T-helper 2 cell treated with Interferon-gamma antibody and Interleukin-4, amounts not matched to agents 100 ng/mL and 5 ng/mL, for 36 hours (primary cell): ENCODE measurements around the gene LCMT1. TPM values are rescaled to one million over a fixed set of nuclear protein-coding genes. Genes with fewer than 3 reads are reported as not detected.

Experiments
- intact Hi-C: fragments of 100-400 bp; cut with micrococcal nuclease; formaldehyde crosslinking; loops from one replicate; pipeline ENCODE4 v1.15.1; 2023
- total RNA-seq: library from RNA; stranded (reverse); gene quantifications from 2 replicates; pipeline ENCODE4 v1.2.3, GENCODE V29; 2022

The LCMT1 gene
- total RNA-seq = 36.8 and 37.5 TPM in 2 replicates

GRCh38 chr16:25111403-25112166 is at the start of gene LCMT1:
Gene LCMT1 (plus strand): TSS chr16:25111742. CDS start chr16:25111884, 142 bp downstream.
- intact Hi-C loops = loop anchor here (1.0 to 2.0 kb wide), 7 partner anchors 45 to 573 kb away; partner anchors contain the start of genes ARHGAP17, RBBP6 and ZKSCAN2

GRCh38 chr16:25063102-25063501 is 48.4 kb upstream of the LCMT1 start:
- intact Hi-C loops = loop anchor here (10.0 kb wide), 1 partner anchor 192 kb away; the partner anchor contains the start of gene ZKSCAN2

- intact Hi-C loops = loop anchor here (10.0 kb wide), 1 partner anchor 191 kb away; the partner anchor contains the start of gene ZKSCAN2
These were observed 47.7 kb upstream of the LCMT1 start for GRCh38 chr16:25063865-25064264.

GRCh38 chr16:25064281-25064680 is 47.3 kb upstream of the LCMT1 start:
- intact Hi-C loops = loop anchor here (10.0 kb wide), 1 partner anchor 191 kb away; the partner anchor contains the start of gene ZKSCAN2

- intact Hi-C loops = loop anchor here (10.0 kb wide), 1 partner anchor 190 kb away; the partner anchor contains the start of gene ZKSCAN2
These were observed 46.6 kb upstream of the LCMT1 start for GRCh38 chr16:25064937-25065336.

- intact Hi-C loops = loop anchor here (1.0 to 10.0 kb wide), 4 partner anchors 27 to 189 kb away; partner anchors contain the start of genes ARHGAP17, LCMT1 and ZKSCAN2
These were observed 45.6 kb upstream of the LCMT1 start for GRCh38 chr16:25065899-25066298.

GRCh38 chr16:25066426-25066746 is 45.2 kb upstream of the LCMT1 start:
- intact Hi-C loops = loop anchor here (1.0 to 10.0 kb wide), 4 partner anchors 26 to 188 kb away; partner anchors contain the start of genes ARHGAP17, LCMT1 and ZKSCAN2

GRCh38 chr16:25066747-25067631 is 44.6 kb upstream of the LCMT1 start:
- intact Hi-C loops = loop anchor here (1.0 to 10.0 kb wide), 5 partner anchors 26 to 188 kb away; partner anchors contain the start of genes ARHGAP17, LCMT1 and ZKSCAN2

GRCh38 chr16:25073854-25074253 is 37.7 kb upstream of the LCMT1 start:
- intact Hi-C loops = no loop called here

- intact Hi-C loops = no loop called here
These were observed 33.1 kb upstream of the LCMT1 start for GRCh38 chr16:25078386-25078978.

- intact Hi-C loops = no loop called here
These were observed 31.7 kb upstream of the LCMT1 start for GRCh38 chr16:25079637-25080378.

- intact Hi-C loops = no loop called here
These were observed 31.0 kb upstream of the LCMT1 start for GRCh38 chr16:25080420-25081131.

- intact Hi-C loops = no loop called here
These were observed 29.8 kb upstream of the LCMT1 start for GRCh38 chr16:25081702-25082101.

- intact Hi-C loops = no loop called here
These were observed 28.5 kb upstream of the LCMT1 start for GRCh38 chr16:25083065-25083464.

GRCh38 chr16:25083701-25084100 is 27.8 kb upstream of the LCMT1 start:
- intact Hi-C loops = no loop called here

GRCh38 chr16:25084797-25085196 is 26.7 kb upstream of the LCMT1 start:
- intact Hi-C loops = no loop called here

- intact Hi-C loops = no loop called here
These were observed 23.8 kb upstream of the LCMT1 start for GRCh38 chr16:25087761-25088160.

GRCh38 chr16:25089351-25089750 is 22.2 kb upstream of the LCMT1 start:
- intact Hi-C loops = no loop called here

GRCh38 chr16:25092441-25092840 is 19.1 kb upstream of the LCMT1 start:
- intact Hi-C loops = loop anchor here (2.0 kb wide), 1 partner anchor 26 kb away; no protein-coding TSS in a partner anchor
